ENCODE data around the gene CDH23. TPM values are rescaled to one million over a fixed set of nuclear protein-coding genes. Genes with fewer than 3 reads are reported as not detected.

Gene CDH23
- total RNA-seq, 1 donor from 2014 or later, result not detected

GRCh38 chr10:71653044-71653443 lies 256.3 kb downstream of the CDH23 start:
- H3K27me3 Mint-ChIP-seq (ENCODE audit: low read depth), result peaks cover 16% of the 10 kb centered on the region
- H3K36me3 Mint-ChIP-seq (ENCODE audit: low read depth), result no peaks in the 10 kb centered on the region
- no peaks in the 10 kb centered on the region for H3K4me1 Mint-ChIP-seq (ENCODE audit: low read depth)
- H3K9me3 Mint-ChIP-seq (ENCODE audit: low read depth), result no peaks in the 10 kb centered on the region
- no peak for TF ChIP-seq CTCF (IDR thresholded peaks at IDR 0.05)
- H3K27ac Mint-ChIP-seq (ENCODE audit: unreplicated experiment), result no peak overlapping the region
- DNase-seq (ENCODE audit: low spot score), result no peak
- H3K4me3 Mint-ChIP-seq (ENCODE audit: unreplicated experiment), result no peak overlapping the region

GRCh38 chr10:71656220-71656619 lies 259.5 kb downstream of the CDH23 start:
- peaks cover 35% of the 10 kb centered on the region for H3K27me3 Mint-ChIP-seq (ENCODE audit: low read depth)
- no peak for TF ChIP-seq CTCF (IDR thresholded peaks at IDR 0.05)
- no peaks in the 10 kb centered on the region for H3K4me1 Mint-ChIP-seq (ENCODE audit: low read depth)
- DNase-seq (ENCODE audit: low spot score), result no peak
- H3K36me3 Mint-ChIP-seq (ENCODE audit: low read depth), result no peaks in the 10 kb centered on the region
- no peak overlapping the region for H3K4me3 Mint-ChIP-seq (ENCODE audit: unreplicated experiment)
- H3K27ac Mint-ChIP-seq (ENCODE audit: unreplicated experiment), result no peak overlapping the region
- no peaks in the 10 kb centered on the region for H3K9me3 Mint-ChIP-seq (ENCODE audit: low read depth)

GRCh38 chr10:71657604-71658466 lies 261.1 kb downstream of the CDH23 start:
- H3K4me1 Mint-ChIP-seq (ENCODE audit: low read depth), result no peaks in the 10 kb centered on the region
- H3K9me3 Mint-ChIP-seq (ENCODE audit: low read depth), result no peaks in the 10 kb centered on the region
- no peaks in the 10 kb centered on the region for H3K36me3 Mint-ChIP-seq (ENCODE audit: low read depth)
- no peak overlapping the region for H3K27ac Mint-ChIP-seq (ENCODE audit: unreplicated experiment)
- H3K27me3 Mint-ChIP-seq (ENCODE audit: low read depth), result peaks cover 41% of the 10 kb centered on the region
- TF ChIP-seq CTCF (IDR thresholded peaks at IDR 0.05), result no peak
- H3K4me3 Mint-ChIP-seq (ENCODE audit: unreplicated experiment), result no peak overlapping the region
- no peak for DNase-seq (ENCODE audit: low spot score)

GRCh38 chr10:71658467-71658745 lies 261.7 kb downstream of the CDH23 start:
- peaks cover 47% of the 10 kb centered on the region for H3K27me3 Mint-ChIP-seq (ENCODE audit: low read depth)
- DNase-seq (ENCODE audit: low spot score), result no peak
- no peaks in the 10 kb centered on the region for H3K4me1 Mint-ChIP-seq (ENCODE audit: low read depth)
- H3K27ac Mint-ChIP-seq (ENCODE audit: unreplicated experiment), result no peak overlapping the region
- H3K9me3 Mint-ChIP-seq (ENCODE audit: low read depth), result no peaks in the 10 kb centered on the region
- no peaks in the 10 kb centered on the region for H3K36me3 Mint-ChIP-seq (ENCODE audit: low read depth)
- no peak overlapping the region for H3K4me3 Mint-ChIP-seq (ENCODE audit: unreplicated experiment)
- no peak for TF ChIP-seq CTCF (IDR thresholded peaks at IDR 0.05)

- no peak overlapping the region for H3K4me3 Mint-ChIP-seq (ENCODE audit: unreplicated experiment)
- no peaks in the 10 kb centered on the region for H3K9me3 Mint-ChIP-seq (ENCODE audit: low read depth)
- H3K4me1 Mint-ChIP-seq (ENCODE audit: low read depth), result no peaks in the 10 kb centered on the region
Observed at GRCh38 chr10:71659111-71659634, 262.5 kb downstream of the CDH23 start.

More at GRCh38 chr10:71659111-71659634, 262.5 kb downstream of the CDH23 start:
- no peak for DNase-seq (ENCODE audit: low spot score)
- Mint-ChIP-seq H3K36me3 (ENCODE audit: low read depth) (no peaks in the 10 kb centered on the region), H3K27me3 (ENCODE audit: low read depth) (peaks cover 50% of the 10 kb centered on the region), H3K27ac (ENCODE audit: unreplicated experiment) (no peak overlapping the region)
- TF ChIP-seq CTCF (IDR thresholded peaks at IDR 0.05), result no peak
